Esophagus (tissue), 2 donors: ENCODE data around the gene CMKLR1. TPM values are rescaled to one million over a fixed set of nuclear protein-coding genes. Genes with fewer than 3 reads are reported as not detected.

Experiments used
- H3K27ac ChIP-seq, 2 donors: one replicate each; pipeline ENCODE4 v1.5.1; 2013; ENCODE audit warnings: low read depth in 2 of 2, mild to moderate bottlenecking in 2 of 2, inconsistent platforms in 1 of 2, low read length in 1 of 2, moderate library complexity in 1 of 2
- H3K27me3 ChIP-seq, 2 donors: one replicate each; pipeline ENCODE4 v1.6.1; 2013; ENCODE audit warnings: low read length in 2 of 2, control low read depth in 1 of 2, mild to moderate bottlenecking in 1 of 2; ENCODE audit not compliant: insufficient read depth in 2 of 2, control insufficient read depth in 1 of 2
- H3K36me3 ChIP-seq, 2 donors: one replicate each; pipeline ENCODE4 v1.6.1; 2013; ENCODE audit warnings: low read length in 1 of 2; ENCODE audit not compliant: control insufficient read depth in 2 of 2, insufficient read depth in 2 of 2
- H3K4me1 ChIP-seq, 2 donors: one replicate each; pipeline ENCODE4 v1.6.1; 2013; ENCODE audit warnings: low read length in 1 of 2; ENCODE audit not compliant: control insufficient read depth in 2 of 2, insufficient read depth in 2 of 2
- H3K4me3 ChIP-seq, 2 donors: one replicate each; pipeline ENCODE4 v1.5.1; 2013; ENCODE audit warnings: low read length in 2 of 2, mild to moderate bottlenecking in 2 of 2, low read depth in 1 of 2, moderate library complexity in 1 of 2
- H3K9me3 ChIP-seq, 2 donors: one replicate each; pipeline ENCODE4 v1.6.1; 2013; ENCODE audit warnings: mild to moderate bottlenecking in 2 of 2, low read depth in 1 of 2, low read length in 1 of 2, moderate library complexity in 1 of 2; ENCODE audit not compliant: control insufficient read depth in 2 of 2, insufficient read depth in 1 of 2
- WGBS, 2 donors: extraction: QIAGEN DNeasy Blood & Tissue Kit; methylation state at CpG; one replicate each; pipeline ENCODE4 v1.1.7; 2013; 5-methylcytosine and 5-hydroxymethylcytosine counted together
- polyA plus RNA-seq, 2 donors: library from polyadenylated mRNA; stranded (reverse); fragments of 200-250 nt; gene quantifications; one replicate each; pipeline ENCODE4 v1.2.3, GENCODE V29; 2013
- donor health status: healthy with polysubstance abuse.
- donor health status: Bipolar disorder and iron deficiency.

CMKLR1 gene
- polyA plus RNA-seq, 2 donors: 0.24 to 0.45 TPM

DNA sequence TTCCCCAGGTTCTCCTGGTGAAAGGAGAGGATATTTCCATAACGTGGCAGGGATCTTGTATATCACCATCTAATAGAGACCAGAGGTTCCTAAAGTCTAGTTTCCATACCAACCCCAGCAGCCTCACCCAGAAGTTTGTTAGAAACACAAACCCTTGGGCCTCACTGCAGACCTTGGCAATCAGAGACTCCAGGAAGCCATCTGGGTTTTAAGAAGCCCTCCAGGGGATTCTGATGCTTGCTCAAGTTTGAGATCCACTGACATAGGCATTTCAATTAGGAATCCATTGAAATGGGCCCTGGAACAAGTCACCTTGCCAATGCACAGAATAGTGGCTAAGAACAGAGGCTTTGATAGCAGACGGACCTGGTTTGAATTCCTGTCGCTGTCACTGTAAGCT lies 2.2 kb upstream of the CMKLR1 start:
- Histone ChIP-seq H3K27me3 (no peaks in the 10 kb centered on the region), H3K4me1 (no peaks in the 10 kb centered on the region), H3K36me3 (no peaks in the 10 kb centered on the region), H3K9me3 (no peaks in the 10 kb centered on the region), H3K27ac (no peak overlapping the region), H3K4me3 (no peak overlapping the region)
- 69 to 71% methylated on average over 3 of the region's 3 CpGs for WGBS, 2 donors

DNA sequence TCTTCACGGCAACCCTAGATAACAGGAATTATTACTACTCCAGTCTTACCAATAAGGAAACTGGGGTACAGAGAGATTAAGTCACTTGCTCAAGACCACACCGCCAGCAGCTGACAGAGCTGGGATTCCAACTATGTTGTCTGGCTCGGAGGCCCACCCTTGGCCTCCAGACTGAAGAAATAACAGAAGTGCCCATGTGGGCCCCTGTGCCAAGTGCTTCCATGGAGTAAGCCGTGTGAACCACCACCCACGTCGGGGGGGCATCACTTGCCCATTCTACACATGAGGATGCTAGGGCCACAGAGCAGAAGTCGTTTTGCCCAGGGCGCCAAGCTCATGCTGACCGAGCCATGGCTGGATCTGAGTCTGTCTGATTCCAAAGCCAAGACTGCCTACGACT lies 926 bp upstream of the CMKLR1 start:
- WGBS, 2 donors: 69 to 70% methylated on average over 10 of the region's 10 CpGs
- Histone ChIP-seq H3K27ac (no peak overlapping the region), H3K4me3 (no peak overlapping the region), H3K4me1 (no peaks in the 10 kb centered on the region), H3K36me3 (no peaks in the 10 kb centered on the region), H3K9me3 (no peaks in the 10 kb centered on the region), H3K27me3 (no peaks in the 10 kb centered on the region)

DNA sequence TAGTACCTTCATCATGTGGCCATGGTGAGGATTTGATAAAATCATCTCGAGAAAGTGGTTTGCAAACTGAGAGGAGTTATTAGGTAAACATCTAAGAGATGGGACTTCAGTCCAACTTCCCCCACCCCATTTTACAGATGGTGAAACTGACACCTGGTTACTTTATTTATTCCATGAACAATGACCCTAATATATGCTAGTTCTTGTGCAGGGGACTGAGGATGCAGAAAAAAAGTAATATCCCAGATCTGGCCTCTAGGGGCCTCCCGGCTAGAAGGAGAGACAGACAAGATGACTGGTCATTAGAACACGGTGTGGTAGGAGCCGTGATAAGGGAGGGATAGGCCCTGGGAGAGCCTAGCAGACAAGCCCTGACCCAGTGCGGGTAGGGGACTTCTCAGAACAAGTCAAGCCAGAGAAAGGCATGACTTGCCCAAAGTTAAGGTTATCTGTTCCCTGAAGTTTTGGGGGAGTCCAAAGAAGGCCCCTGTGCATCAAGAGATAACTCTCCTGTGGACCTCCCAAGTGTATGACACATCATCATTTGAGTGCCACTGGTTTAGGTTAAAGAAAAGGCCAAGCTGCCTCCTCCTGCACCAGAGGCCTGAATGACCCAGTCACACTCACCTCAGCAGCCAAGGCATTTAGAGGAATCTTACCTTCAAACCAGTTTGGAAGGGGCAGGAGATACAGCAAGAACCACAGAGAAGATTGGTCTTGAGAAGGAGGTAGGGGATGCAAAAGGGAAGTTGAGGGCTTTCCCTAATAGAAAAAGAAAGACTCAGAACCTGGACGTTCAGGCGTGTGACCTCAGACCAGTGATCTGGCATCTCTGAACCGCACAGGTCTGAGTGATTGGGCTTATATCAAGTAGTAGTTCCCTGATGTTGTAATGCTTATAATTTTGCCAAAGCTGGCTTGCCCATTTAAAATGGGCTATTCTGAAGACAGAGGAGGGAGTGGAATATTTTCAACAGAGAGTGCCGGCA lies 1.6 kb downstream of the CMKLR1 start:
- Histone ChIP-seq H3K36me3 (no peaks in the 10 kb centered on the region), H3K4me1 (no peaks in the 10 kb centered on the region)

DNA sequence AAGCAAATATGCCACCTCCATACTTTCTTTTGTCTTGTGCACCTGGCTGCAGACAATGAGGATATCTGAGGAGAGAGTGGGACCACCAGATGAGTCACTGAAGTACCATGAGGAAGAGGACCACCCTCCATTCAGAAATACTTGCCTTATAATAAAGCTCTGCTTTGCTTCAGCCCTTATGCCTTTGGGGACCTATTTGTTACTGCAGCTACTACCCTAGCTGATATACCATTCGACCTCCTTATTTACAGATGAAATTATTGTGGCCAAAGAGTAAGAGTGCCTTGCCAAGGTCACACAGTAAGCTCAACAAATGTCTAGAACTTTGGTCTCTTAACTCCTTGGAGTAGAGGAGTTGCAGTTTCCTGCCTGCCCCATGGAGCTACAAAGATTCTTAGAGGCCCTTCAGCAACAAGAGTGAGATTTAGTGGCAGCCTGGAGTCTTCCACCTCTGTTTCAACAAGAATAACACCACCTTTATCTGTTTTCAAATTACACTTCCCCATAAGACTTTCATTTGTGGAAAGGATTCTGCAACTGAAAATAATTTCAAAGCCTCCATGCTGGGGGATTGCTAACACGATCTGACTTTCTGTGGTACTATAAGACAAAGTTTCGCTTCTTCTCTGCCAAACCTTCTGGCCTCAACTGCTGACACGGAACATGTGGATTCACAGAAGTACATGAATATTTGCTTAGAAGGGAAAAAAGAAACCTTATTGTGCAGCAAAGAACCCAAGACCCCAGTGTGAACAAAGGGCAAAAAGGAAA lies 3.6 kb downstream of the CMKLR1 start:
- H3K4me1 ChIP-seq: no peaks in the 10 kb centered on the region
- H3K9me3 ChIP-seq: no peaks in the 10 kb centered on the region
- no peak overlapping the region for H3K4me3 ChIP-seq
- no peaks in the 10 kb centered on the region for H3K27me3 ChIP-seq
- 66% methylated on average over 4 of the region's 4 CpGs for WGBS, 2 donors
- H3K27ac ChIP-seq: no peak overlapping the region
- H3K36me3 ChIP-seq: no peaks in the 10 kb centered on the region

More for the DNA sequence above, 1.6 kb downstream of the CMKLR1 start:
- Histone ChIP-seq H3K27ac (no peak overlapping the region), H3K4me3 (no peak overlapping the region), H3K9me3 (no peaks in the 10 kb centered on the region), H3K27me3 (no peaks in the 10 kb centered on the region)
- WGBS, 2 donors: 63 to 70% methylated on average over 9 of the region's 9 CpGs

DNA sequence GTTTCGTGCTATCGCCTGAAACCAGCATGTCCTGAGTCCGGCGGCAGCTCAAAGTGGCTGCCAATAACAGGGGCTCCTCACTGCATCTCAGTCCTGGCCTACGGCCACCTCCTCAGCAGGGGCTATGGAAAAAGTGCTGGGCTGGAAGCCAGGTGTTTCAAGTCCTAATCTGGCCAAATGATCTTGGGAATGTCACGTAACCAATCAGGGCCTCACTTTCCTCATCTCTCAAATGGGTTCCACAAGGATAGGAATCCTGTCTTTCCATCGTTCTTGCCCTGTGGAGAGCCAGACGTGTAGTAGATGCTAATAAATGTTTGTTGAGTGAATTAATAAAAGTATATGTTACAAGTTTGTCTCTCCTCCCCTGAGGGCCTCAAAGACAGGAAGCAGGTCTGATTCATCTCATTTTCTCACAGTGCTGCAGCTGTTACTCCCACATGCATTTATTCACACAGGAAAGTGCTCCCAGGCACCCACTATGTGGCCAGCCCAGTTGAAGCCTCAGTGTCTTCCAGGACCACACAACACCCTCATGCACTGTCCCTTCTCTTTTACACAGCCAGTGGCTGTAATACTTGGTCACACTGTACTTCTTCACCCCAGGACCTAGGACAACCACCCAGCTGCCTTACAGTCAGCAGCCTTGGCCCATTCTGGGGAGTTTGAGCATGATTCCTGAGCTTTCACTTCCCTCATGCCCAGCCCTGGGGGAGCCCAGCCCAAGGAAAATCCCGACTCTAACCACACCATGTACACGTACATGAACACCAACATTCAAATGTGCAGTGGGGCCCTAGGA lies 5.0 kb downstream of the CMKLR1 start:
- no peaks in the 10 kb centered on the region for H3K4me1 ChIP-seq
- no peak overlapping the region for H3K27ac ChIP-seq
- H3K9me3 ChIP-seq: no peaks in the 10 kb centered on the region
- H3K4me3 ChIP-seq: no peak overlapping the region
- no peaks in the 10 kb centered on the region for H3K27me3 ChIP-seq
- WGBS, 2 donors: 68 to 71% methylated on average over 10 of the region's 10 CpGs
- H3K36me3 ChIP-seq: no peaks in the 10 kb centered on the region

DNA sequence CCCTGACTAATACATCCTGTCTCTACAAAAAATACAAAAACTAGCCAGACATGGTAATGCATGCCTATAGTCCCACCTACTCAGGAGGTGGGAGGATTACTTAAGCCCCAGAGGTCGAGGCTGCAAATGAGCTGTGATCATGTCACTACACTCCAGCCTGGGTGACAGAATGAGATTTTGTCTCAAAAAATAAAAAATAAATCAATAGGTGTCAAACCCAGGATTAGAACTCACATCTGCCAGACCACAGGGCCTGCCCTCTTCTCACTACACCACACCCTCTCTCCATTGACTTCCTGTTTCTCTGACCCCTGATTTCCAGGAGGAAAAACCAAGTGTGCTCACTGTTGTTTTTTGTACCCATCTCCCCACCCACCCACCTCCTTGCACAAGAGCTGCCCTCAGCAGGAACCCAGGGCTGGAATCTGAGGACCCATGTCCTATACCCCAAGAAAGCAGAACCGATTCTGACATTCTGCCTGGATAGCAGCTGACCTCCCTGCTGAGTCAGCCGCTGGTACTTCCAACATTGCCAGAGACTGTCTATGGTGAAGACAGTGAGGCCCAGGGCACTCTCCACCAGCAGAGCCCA lies 6.2 kb downstream of the CMKLR1 start:
- 31 to 36% methylated on average over 3 of the region's 3 CpGs for WGBS, 2 donors
- H3K36me3 ChIP-seq: no peaks in the 10 kb centered on the region
- no peaks in the 10 kb centered on the region for H3K27me3 ChIP-seq
- no peak overlapping the region for H3K4me3 ChIP-seq
- no peaks in the 10 kb centered on the region for H3K4me1 ChIP-seq
- no peak overlapping the region for H3K27ac ChIP-seq
- H3K9me3 ChIP-seq: no peaks in the 10 kb centered on the region

DNA sequence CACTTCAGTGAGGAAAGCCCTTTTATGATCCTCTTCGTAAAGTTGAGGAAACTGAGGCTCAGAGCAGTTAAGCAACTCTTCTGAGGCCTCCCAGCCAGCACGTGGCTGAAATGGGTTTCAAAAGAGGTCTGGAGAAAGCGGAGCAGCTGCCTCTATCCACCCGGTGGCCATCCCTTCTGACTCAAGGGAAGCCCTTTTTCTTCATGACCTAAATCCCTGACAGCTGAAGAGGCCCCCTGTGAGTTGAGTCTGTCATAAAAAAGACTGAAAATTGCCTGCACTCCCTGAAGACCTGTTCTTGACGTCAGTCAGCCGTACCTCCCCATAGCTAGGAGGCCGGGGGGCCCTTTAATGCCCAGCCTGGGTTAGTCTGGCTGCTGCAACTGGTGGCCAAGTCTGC lies 10.7 kb downstream of the CMKLR1 start:
- peaks cover 0 to 3% of the 10 kb centered on the region in 2 donors for H3K4me1 ChIP-seq
- no peaks in the 10 kb centered on the region for H3K27me3 ChIP-seq
- H3K9me3 ChIP-seq: no peaks in the 10 kb centered on the region
- no peak overlapping the region for H3K27ac ChIP-seq
- H3K36me3 ChIP-seq: no peaks in the 10 kb centered on the region
- WGBS, 2 donors: 81 to 84% methylated on average over 7 of the region's 7 CpGs
- H3K4me3 ChIP-seq: no peak overlapping the region

DNA sequence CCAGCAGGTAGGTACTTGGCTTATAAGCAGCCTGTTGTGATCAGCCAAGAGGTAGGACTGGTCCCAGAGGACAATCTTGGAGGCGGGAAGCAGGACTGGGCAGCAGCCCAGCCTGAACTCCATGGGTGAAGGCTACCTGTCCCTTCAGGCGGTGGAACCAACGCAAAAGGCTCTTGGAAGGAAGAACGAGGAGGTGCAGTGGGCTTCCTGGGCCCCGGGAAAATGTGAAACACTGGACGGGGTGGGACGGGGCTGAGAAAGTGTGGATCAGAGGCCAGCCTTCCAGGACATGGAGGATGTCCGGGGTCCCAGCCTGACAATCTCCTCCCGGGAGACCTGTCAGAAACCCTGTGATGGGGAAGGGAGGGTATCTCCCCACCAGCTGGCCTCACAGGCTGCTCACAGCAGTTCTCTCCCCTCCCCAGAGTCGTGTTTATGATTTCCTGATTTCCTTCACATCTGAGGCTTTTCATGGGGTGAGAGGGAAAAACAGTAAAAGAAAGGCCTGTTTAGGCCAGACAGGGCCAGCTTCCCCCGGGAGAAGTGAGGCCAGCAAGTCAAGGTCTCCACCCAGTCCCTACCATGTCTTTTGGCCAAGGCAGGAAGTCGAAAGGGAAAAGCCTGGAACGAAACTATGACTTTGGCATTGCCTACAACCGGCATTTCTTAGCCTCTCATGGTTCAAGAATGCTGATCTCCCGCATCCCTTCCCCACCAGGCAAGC lies 11.3 kb downstream of the CMKLR1 start:
- H3K36me3 ChIP-seq: no peaks in the 10 kb centered on the region
- no peak overlapping the region for H3K27ac ChIP-seq
- peaks cover 0 to 3% of the 10 kb centered on the region in 2 donors for H3K4me1 ChIP-seq
- 66 to 77% methylated on average over 15 of the region's 15 CpGs for WGBS, 2 donors
- H3K9me3 ChIP-seq: no peaks in the 10 kb centered on the region
- no peaks in the 10 kb centered on the region for H3K27me3 ChIP-seq
- H3K4me3 ChIP-seq: no peak overlapping the region
